Breast epithelium (tissue), 4 donors: ENCODE results near the gene BSN. TPM values are rescaled to one million over a fixed set of nuclear protein-coding genes. Genes with fewer than 3 reads are reported as not detected.

ENCODE experiments used
- DNase-seq, 2 donors: peaks; one replicate each; pipeline ENCODE4 v3.0.0-alpha.2; 2019; ENCODE audit warnings: low spot score in 2 of 2
- H3K27ac ChIP-seq, 2 donors: fragments of 200-600 bp; sonication (generic) in 1 of 2; one replicate each; pipeline ENCODE4 v1.5.1; 2016 to 2019; ENCODE audit warnings: mild to moderate bottlenecking in 1 of 2
- H3K27me3 ChIP-seq, 2 donors: fragments of 200-600 bp; sonication (generic) in 1 of 2; one replicate each; pipeline versions ENCODE4 v1.5.1 to v1.6.0; 2017 to 2019; ENCODE audit warnings: control low read depth in 1 of 2, mild to moderate bottlenecking in 1 of 2
- H3K36me3 ChIP-seq: fragments of 200-600 bp; one replicate; pipeline ENCODE4 v1.5.1; 2019
- H3K4me1 ChIP-seq, 2 donors: fragments of 200-600 bp; sonication (generic); one replicate each; pipeline ENCODE4 v1.5.1; 2016 to 2019; ENCODE audit warnings: control low read depth in 1 of 2
- H3K4me3 ChIP-seq, 3 donors: fragments of 200-600 bp; sonication (generic); 1 replicate in 2 of 3; 2 replicates in 1 of 3; pipeline ENCODE4 v1.5.1; 2016 to 2019; ENCODE audit warnings: mild to moderate bottlenecking in 3 of 3, moderate library complexity in 2 of 3
- H3K9me3 ChIP-seq, 2 donors: fragments of 200-600 bp; sonication (generic) in 1 of 2; one replicate each; pipeline ENCODE4 v1.5.1; 2016 to 2019; ENCODE audit warnings: control low read depth in 1 of 2
- CTCF ChIP-seq, 3 donors: fragments of 450-650 bp; IDR thresholded peaks; one replicate each; pipeline ENCODE4 v1.5.1; 2016 to 2017; ENCODE audit warnings: antibody characterized with exemption in 3 of 3, mild to moderate bottlenecking in 3 of 3, moderate library complexity in 3 of 3
- POLR2A ChIP-seq: fragments of 450-650 bp; IDR thresholded peaks from one replicate; pipeline ENCODE4 v1.6.1; 2016; ENCODE audit warnings: antibody characterized with exemption, mild to moderate bottlenecking, moderate library complexity
- POLR2AphosphoS5 ChIP-seq, 3 donors: sonication (generic); formaldehyde crosslinking; IDR thresholded peaks; one replicate each; pipeline ENCODE4 v1.6.1; 2017; ENCODE audit warnings: antibody characterized with exemption in 3 of 3
- intact Hi-C: fragments of 100-400 bp; cut with DNase I; formaldehyde crosslinking; loops from one replicate; pipeline ENCODE4 v1.15.1; 2023; ENCODE audit warnings: low total_unique reads
- total RNA-seq, 3 donors: library from RNA; depleted of rRNA; stranded (reverse); fragments of >200 nt; gene quantifications; one replicate each; pipeline ENCODE4 v1.1.0, GENCODE V29; 2016

Gene BSN
- total RNA-seq, 3 donors from 2014 or later = 0.15 to 0.48 (median 0.33) TPM

- no peak for DNase-seq
- Histone ChIP-seq H3K4me1 (no peaks in the 10 kb centered on the region), H3K27me3 (no peaks in the 10 kb centered on the region), H3K9me3 (no peaks in the 10 kb centered on the region), H3K4me3 (no peak overlapping the region), H3K36me3 (no peaks in the 10 kb centered on the region), H3K27ac (no peak overlapping the region)
- intact Hi-C loops = no loop called here
- TF ChIP-seq POLR2AphosphoS5 (IDR thresholded peaks at IDR 0.05) = no peak
- no peak for TF ChIP-seq CTCF (IDR thresholded peaks at IDR 0.05)
- no peak for TF ChIP-seq POLR2A
Measured at GRCh38 chr3:49656541-49657112, 102.3 kb downstream of the BSN start.

GRCh38 chr3:49657208-49657915, 103.1 kb downstream of the BSN start:
- H3K36me3 ChIP-seq = no peaks in the 10 kb centered on the region
- DNase-seq = no peak
- TF ChIP-seq POLR2AphosphoS5 (IDR thresholded peaks at IDR 0.05) (no peak), POLR2A (no peak), CTCF (IDR thresholded peaks at IDR 0.05) (no peak)
- H3K4me1 ChIP-seq = no peaks in the 10 kb centered on the region
- H3K27ac ChIP-seq = no peak overlapping the region
- no peaks in the 10 kb centered on the region for H3K27me3 ChIP-seq
- H3K4me3 ChIP-seq = no peak overlapping the region
- no peaks in the 10 kb centered on the region for H3K9me3 ChIP-seq
- intact Hi-C loops = no loop called here

- Histone ChIP-seq H3K4me1 (no peaks in the 10 kb centered on the region), H3K27ac (no peak overlapping the region), H3K4me3 (no peak overlapping the region), H3K9me3 (no peaks in the 10 kb centered on the region), H3K36me3 (no peaks in the 10 kb centered on the region), H3K27me3 (no peaks in the 10 kb centered on the region)
- TF ChIP-seq CTCF (IDR thresholded peaks at IDR 0.05) (no peak), POLR2AphosphoS5 (IDR thresholded peaks at IDR 0.05) (no peak), POLR2A (no peak)
- DNase-seq = no peak
- intact Hi-C loops = no loop called here
Measured at GRCh38 chr3:49658711-49659110, 104.4 kb downstream of the BSN start.

- Histone ChIP-seq H3K4me1 (no peaks in the 10 kb centered on the region), H3K27ac (no peak overlapping the region), H3K9me3 (no peaks in the 10 kb centered on the region), H3K4me3 (no peak overlapping the region), H3K36me3 (no peaks in the 10 kb centered on the region), H3K27me3 (no peaks in the 10 kb centered on the region)
- intact Hi-C loops = no loop called here
- no peak for DNase-seq
- no peak for TF ChIP-seq CTCF (IDR thresholded peaks at IDR 0.05)
- no peak for TF ChIP-seq POLR2A
- no peak for TF ChIP-seq POLR2AphosphoS5 (IDR thresholded peaks at IDR 0.05)
Measured at GRCh38 chr3:49659756-49660155, 105.5 kb downstream of the BSN start.

GRCh38 chr3:49661281-49661680, 107.0 kb downstream of the BSN start:
- peaks cover 0 to 3% of the 10 kb centered on the region in 2 donors for H3K4me1 ChIP-seq
- intact Hi-C loops = no loop called here
- H3K36me3 ChIP-seq = no peaks in the 10 kb centered on the region
- no peak for DNase-seq
- H3K9me3 ChIP-seq = no peaks in the 10 kb centered on the region
- no peak for TF ChIP-seq CTCF (IDR thresholded peaks at IDR 0.05)
- no peak for TF ChIP-seq POLR2AphosphoS5 (IDR thresholded peaks at IDR 0.05)
- TF ChIP-seq POLR2A = no peak
- H3K27ac ChIP-seq = no peak overlapping the region
- H3K4me3 ChIP-seq = no peak overlapping the region
- H3K27me3 ChIP-seq = no peaks in the 10 kb centered on the region
